HEK293T (cell line): ENCODE results near the gene HSPG2.

Experiments
- CTCF ChIA-PET: fragments of 350-600 bp; formaldehyde crosslinking; extraction: SDS; loops from one replicate; lab custom pipeline; 2021; ENCODE audit warnings: antibody characterized with exemption, inconsistent platforms; lab: Yijun Ruan, JAX
- POLR2A ChIA-PET: fragments of 350-600 bp; formaldehyde crosslinking; extraction: SDS; loops from one replicate; lab custom pipeline; 2020; ENCODE audit warnings: antibody characterized with exemption, inconsistent platforms; lab: Yijun Ruan, JAX
- DNase-seq: peaks from one replicate; pipeline ENCODE4 v3.0.0; 2012; ENCODE audit warnings: mixed read lengths; ENCODE audit errors: extremely low spot score
- ARNT ChIP-seq: fragments of 450-650 bp; IDR thresholded peaks from 2 replicates; pipeline ENCODE4 v1.6.1; 2017; ENCODE audit warnings: mild to moderate bottlenecking
- BHLHE40 ChIP-seq: fragments of 450-650 bp; IDR thresholded peaks from 2 replicates; pipeline ENCODE4 v1.6.1; 2016; ENCODE audit warnings: mild to moderate bottlenecking, moderate library complexity, borderline replicate concordance
- CTBP1 ChIP-seq: fragments of 450-650 bp; IDR thresholded peaks from 2 replicates; pipeline ENCODE4 v1.6.1; 2016; ENCODE audit warnings: borderline replicate concordance
- ELF4 ChIP-seq: fragments of 450-650 bp; IDR thresholded peaks from 2 replicates; pipeline ENCODE4 v1.6.1; 2017; ENCODE audit warnings: antibody characterized with exemption
- FOXA1 ChIP-seq: fragments of 450-650 bp; IDR thresholded peaks from 2 replicates; pipeline ENCODE4 v1.6.1; 2016; ENCODE audit warnings: mild to moderate bottlenecking
- FOXK2 ChIP-seq: fragments of 450-650 bp; IDR thresholded peaks from 2 replicates; pipeline ENCODE4 v1.6.1; 2016; ENCODE audit warnings: mild to moderate bottlenecking
- FOXM1 ChIP-seq: fragments of 450-650 bp; IDR thresholded peaks from 2 replicates; pipeline ENCODE4 v1.6.1; 2017; ENCODE audit warnings: mild to moderate bottlenecking, borderline replicate concordance
- HDGF ChIP-seq: fragments of 450-650 bp; IDR thresholded peaks from 2 replicates; pipeline ENCODE4 v1.6.1; 2017; ENCODE audit warnings: antibody characterized with exemption, borderline replicate concordance
- L3MBTL2 ChIP-seq: fragments of 450-650 bp; conservative IDR thresholded peaks from 2 replicates; pipeline ENCODE4 v1.6.1; 2016; ENCODE audit warnings: mild to moderate bottlenecking
- LEF1 ChIP-seq: fragments of 450-650 bp; IDR thresholded peaks from 2 replicates; pipeline ENCODE4 v1.6.1; 2017; ENCODE audit warnings: mild to moderate bottlenecking, borderline replicate concordance
- NFRKB ChIP-seq: fragments of 450-650 bp; IDR thresholded peaks from 2 replicates; pipeline ENCODE4 v1.6.1; 2016; ENCODE audit warnings: mild to moderate bottlenecking, moderate library complexity
- SP1 ChIP-seq: fragments of 450-650 bp; IDR thresholded peaks from 2 replicates; pipeline ENCODE4 v1.6.1; 2017
- SUZ12 ChIP-seq: fragments of 450-650 bp; IDR thresholded peaks from 2 replicates; pipeline ENCODE4 v1.6.1; 2016; ENCODE audit warnings: mild to moderate bottlenecking
- TARDBP ChIP-seq: fragments of 450-650 bp; IDR thresholded peaks from 2 replicates; pipeline ENCODE4 v1.6.1; 2016
- ZNF384 ChIP-seq: fragments of 450-650 bp; IDR thresholded peaks from 2 replicates; pipeline ENCODE4 v1.6.1; 2016
- TF ChIP-seq, protein P1 (sequence below): fragments of 450-650 bp; IDR thresholded peaks from 2 replicates; pipeline ENCODE4 v1.6.1; 2016

The HSPG2 gene

DNA sequence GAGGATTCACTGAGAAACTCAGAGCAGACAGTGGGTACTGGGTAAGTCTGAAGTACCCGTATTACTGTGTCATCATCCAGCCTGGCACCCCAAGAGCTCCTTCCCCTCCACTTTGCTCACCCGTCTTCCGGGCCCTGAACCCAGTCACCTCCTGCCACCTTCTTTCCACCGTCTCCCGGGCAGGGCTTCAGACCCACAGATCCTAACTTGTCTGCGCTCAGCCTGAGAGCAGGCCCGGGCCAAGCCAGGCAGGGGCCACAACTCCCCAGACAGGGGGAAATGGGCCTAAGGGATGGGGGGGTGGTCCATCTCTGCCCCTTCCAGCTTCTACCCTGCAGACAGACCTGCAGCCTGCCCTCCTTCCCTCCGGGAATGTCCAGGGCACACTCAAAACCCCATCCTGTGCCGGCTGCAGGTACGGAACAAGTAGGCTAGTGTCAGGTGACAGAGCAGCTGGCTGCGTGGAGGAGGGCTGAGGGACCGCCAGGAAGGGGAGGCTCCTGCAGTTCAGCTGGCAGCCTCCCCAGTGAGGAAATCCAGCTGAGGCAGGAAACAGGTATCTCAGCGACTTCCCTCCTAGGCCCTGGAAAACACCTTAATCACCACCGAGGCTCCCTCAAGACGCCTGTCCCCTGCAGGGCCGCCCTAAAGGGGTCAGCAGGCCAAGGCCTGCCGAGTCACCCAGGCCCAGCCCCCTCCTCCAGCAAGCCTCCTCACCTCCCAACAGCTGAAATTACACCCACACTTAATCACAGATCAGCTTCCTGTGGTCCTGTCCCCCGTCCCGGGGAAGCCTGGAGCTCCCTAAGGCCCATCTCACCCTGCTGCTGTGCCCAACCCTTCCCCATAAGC lies 3.5 kb downstream of the HSPG2 start:
- DNase-seq: no peak
- ChIA-PET POLR2A (no interaction called here), CTCF (no interaction called here)
- no peak for TF ChIP-seq BHLHE40
- TF ChIP-seq ZNF384: no peak
- no peak for TF ChIP-seq FOXA1
- no peak for TF ChIP-seq SP1
- no peak for TF ChIP-seq FOXM1
- TF ChIP-seq L3MBTL2: no peak
- no peak for TF ChIP-seq LEF1
- TF ChIP-seq NFRKB: no peak
- no peak for TF ChIP-seq FOXK2
- TF ChIP-seq ELF4: no peak

DNA sequence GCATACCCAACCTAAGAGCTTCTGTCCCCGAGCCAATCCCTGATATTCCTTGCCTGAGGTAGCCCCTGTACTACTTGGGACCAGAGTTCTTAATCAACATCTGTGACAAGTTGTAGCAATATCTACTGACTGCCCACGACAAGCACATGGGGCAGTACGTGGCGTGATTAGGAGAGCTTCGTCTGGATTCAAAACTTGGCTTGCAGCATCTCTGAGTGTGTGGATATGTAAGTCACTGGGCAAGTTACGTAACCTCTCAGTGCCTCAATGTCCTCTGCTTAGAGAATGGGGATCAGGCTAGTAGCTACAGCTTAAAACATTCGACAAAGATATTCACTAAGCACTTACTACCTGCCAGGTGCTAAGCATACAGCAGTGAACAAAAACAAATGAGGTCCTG lies 5.0 kb downstream of the HSPG2 start:
- POLR2A ChIA-PET: interaction anchor here (0.8 to 1.3 kb wide), 2 partner anchors 50 to 150 kb away, joined by 3 to 5 read pairs; no protein-coding TSS in a partner anchor
- TF ChIP-seq ZNF384: no peak
- no peak for TF ChIP-seq HDGF
- no peak for TF ChIP-seq ELF4
- no peak for TF ChIP-seq FOXA1
- TF ChIP-seq CTBP1: no peak
- TF ChIP-seq LEF1: no peak
- no peak for TF ChIP-seq FOXK2
- DNase-seq: no peak
- CTCF ChIA-PET: no interaction called here

- TF ChIP-seq FOXM1 (no peak), SP1 (no peak), ELF4 (no peak), ZNF384 (no peak), NFRKB (no peak), HDGF (no peak), BHLHE40 (no peak), TARDBP (no peak), CTBP1 (no peak), L3MBTL2 (no peak), SUZ12 (no peak), FOXA1 (no peak), LEF1 (no peak), ARNT (no peak)
- TF ChIP-seq, protein P1, sequence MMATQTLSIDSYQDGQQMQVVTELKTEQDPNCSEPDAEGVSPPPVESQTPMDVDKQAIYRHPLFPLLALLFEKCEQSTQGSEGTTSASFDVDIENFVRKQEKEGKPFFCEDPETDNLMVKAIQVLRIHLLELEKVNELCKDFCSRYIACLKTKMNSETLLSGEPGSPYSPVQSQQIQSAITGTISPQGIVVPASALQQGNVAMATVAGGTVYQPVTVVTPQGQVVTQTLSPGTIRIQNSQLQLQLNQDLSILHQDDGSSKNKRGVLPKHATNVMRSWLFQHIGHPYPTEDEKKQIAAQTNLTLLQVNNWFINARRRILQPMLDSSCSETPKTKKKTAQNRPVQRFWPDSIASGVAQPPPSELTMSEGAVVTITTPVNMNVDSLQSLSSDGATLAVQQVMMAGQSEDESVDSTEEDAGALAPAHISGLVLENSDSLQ: no peak
- DNase-seq: no peak
- ChIA-PET POLR2A (interaction anchor here (0.8 to 1.3 kb wide), 2 partner anchors 49 to 149 kb away, joined by 3 to 5 read pairs; no protein-coding TSS in a partner anchor), CTCF (no interaction called here)
Observed at GRCh38 chr1:21931171-21932093, 5.7 kb downstream of the HSPG2 start.

GRCh38 chr1:21930629-21931170 lies 6.4 kb downstream of the HSPG2 start:
- POLR2A ChIA-PET: no interaction called here
- TF ChIP-seq CTBP1 (no peak), LEF1 (no peak), FOXM1 (no peak), ZNF384 (no peak), ELF4 (no peak), FOXK2 (no peak)
- TF ChIP-seq, protein P1: no peak
- CTCF ChIA-PET: no interaction called here
- DNase-seq: no peak

DNA sequence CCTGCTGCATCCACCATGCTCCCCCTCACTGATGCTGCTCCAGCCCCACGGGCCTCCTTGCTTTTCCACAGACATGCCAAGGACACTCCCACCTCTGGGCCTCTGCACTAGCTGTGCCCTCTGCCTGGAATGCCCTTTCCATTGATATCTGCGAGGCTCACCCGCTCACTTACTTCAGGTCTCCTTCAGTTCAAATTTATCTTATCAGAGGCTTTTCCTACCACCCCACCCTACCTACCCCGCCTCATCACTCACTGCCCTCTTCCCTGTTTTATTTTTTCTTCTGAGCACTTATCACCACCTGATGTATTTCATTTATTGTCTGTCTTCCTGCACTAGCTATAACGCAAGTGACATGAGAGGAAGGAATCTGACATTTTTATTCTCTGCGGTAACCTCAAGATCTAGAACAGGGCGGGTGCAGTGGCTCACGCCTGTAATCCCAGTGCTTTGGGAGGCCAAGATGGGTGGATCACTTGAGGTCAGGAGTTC lies 7.0 kb downstream of the HSPG2 start:
- TF ChIP-seq FOXM1 (no peak), HDGF (no peak), CTBP1 (no peak), NFRKB (no peak), L3MBTL2 (no peak), FOXA1 (no peak), SP1 (no peak), ELF4 (no peak), LEF1 (no peak), FOXK2 (no peak), ARNT (no peak), TARDBP (no peak), BHLHE40 (no peak), ZNF384 (no peak)
- TF ChIP-seq, protein P1: no peak
- ChIA-PET CTCF (no interaction called here), POLR2A (no interaction called here)
- DNase-seq: no peak
